Effector memory CD4-positive, alpha-beta T cell (primary cell): Measurements from ENCODE around the gene MAP3K9.

Experiments
- DNase-seq, 3 donors: peaks; one replicate each; pipeline ENCODE4 v3.0.0-alpha.2; 2020
- H3K27ac ChIP-seq: 2 replicates; pipeline ENCODE4 v1.7.0; 2013; ENCODE audit warnings: mild to moderate bottlenecking, low read length, moderate library complexity; ENCODE audit not compliant: insufficient read depth, poor library complexity, severe bottlenecking
- H3K27me3 ChIP-seq: replicated peaks from 2 replicates; pipeline ENCODE4 v1.7.0; 2013; ENCODE audit warnings: mild to moderate bottlenecking, low read length; ENCODE audit not compliant: insufficient read depth, control insufficient read depth, poor library complexity, severe bottlenecking
- H3K36me3 ChIP-seq: 2 replicates; pipeline ENCODE4 v1.7.0; 2013; ENCODE audit warnings: mild to moderate bottlenecking, low read length, moderate library complexity; ENCODE audit not compliant: control insufficient read depth, insufficient read depth
- H3K4me1 ChIP-seq: 2 replicates; pipeline ENCODE4 v1.7.0; 2013; ENCODE audit warnings: low read length, mild to moderate bottlenecking; ENCODE audit not compliant: control insufficient read depth, insufficient read depth, poor library complexity, severe bottlenecking
- H3K4me3 ChIP-seq: 2 replicates; pipeline ENCODE4 v1.7.0; 2013; ENCODE audit warnings: low read length, low read depth, mild to moderate bottlenecking; ENCODE audit not compliant: insufficient read depth, poor library complexity, severe bottlenecking
- H3K9me3 ChIP-seq: 2 replicates; pipeline ENCODE4 v1.7.0; 2013; ENCODE audit warnings: mild to moderate bottlenecking, low read length, moderate library complexity; ENCODE audit not compliant: control insufficient read depth

The MAP3K9 gene

DNA sequence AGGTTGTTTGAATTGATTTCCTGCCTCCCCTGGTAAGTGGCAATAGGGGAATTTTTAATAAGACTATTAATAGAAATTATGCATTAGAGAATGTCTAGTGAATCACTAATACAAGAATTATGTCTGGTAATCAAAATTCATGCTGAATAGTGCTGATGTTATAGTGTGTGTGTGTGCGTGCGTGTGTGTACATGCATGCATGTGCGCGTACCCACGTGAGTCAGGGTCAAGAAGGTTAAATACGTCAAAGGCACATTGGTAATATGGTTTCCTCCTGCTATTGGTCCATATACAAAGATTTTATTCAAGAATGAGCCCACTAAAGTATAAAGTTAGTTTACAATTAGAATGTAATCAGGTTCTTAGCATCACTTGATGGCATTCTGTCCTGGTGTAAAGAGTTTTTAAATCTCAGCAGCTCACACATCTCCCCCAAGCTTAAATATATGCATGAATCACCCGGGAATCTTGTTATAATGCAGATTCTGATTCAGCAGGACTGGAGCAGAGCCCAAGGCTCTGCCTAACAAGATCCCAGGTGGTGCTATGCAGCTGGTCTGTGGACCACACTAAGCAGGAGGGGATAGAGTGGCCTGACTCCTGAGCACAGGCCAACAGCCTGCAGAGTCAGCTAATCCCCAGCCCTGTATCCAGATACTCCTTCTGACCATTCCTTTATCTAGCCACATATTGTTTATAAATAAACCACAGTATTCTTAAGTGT, 123.7 kb downstream of the MAP3K9 start:
- Histone ChIP-seq H3K4me1 (no peaks in the 10 kb centered on the region), H3K27ac (no peak overlapping the region), H3K4me3 (no peak overlapping the region), H3K36me3 (no peaks in the 10 kb centered on the region), H3K27me3 (no peaks in the 10 kb centered on the region), H3K9me3 (no peaks in the 10 kb centered on the region)
- DNase-seq: no peak

DNA sequence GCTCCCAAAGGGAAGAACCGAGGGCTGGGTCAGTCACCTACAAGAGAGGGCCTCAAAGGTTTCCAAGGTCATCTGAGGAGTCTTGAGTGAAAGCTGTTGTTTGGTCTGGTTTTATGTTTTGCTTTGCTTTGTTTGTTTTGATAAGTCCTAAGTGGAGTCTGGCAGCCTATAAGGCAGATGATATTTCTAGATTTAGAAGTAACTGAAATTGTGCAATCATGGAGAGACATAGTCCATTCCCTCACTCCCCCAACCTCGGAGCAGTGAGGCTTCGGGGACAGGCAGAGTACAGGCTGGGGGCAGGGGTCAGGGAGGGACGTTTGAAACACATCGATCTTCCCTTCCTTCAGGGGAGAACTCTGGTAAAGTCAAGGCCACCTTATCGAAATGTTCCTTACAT, 125.3 kb downstream of the MAP3K9 start:
- Histone ChIP-seq H3K27ac (no peak overlapping the region), H3K27me3 (no peaks in the 10 kb centered on the region), H3K4me3 (no peak overlapping the region), H3K4me1 (no peaks in the 10 kb centered on the region), H3K36me3 (no peaks in the 10 kb centered on the region), H3K9me3 (no peaks in the 10 kb centered on the region)
- DNase-seq: no peak

DNA sequence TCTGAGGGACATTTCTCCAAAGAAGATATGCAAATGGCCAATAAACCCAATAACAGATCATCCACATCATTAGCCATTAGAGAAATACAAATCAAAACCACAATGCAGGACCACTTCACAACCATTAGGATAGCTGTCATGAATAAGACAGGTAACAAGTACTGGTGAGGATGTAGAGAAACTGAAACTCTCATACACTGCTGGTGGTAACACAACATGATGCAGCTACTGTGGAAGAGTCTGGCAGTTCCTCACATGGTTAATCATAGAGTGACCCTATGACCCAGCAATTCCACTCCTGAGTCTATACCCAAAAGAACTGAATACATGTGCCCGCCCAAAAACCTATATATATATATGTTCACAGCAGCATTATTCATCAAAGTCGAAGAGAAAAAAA, 128.6 kb downstream of the MAP3K9 start:
- Histone ChIP-seq H3K4me1 (no peaks in the 10 kb centered on the region), H3K9me3 (no peaks in the 10 kb centered on the region), H3K27me3 (no peaks in the 10 kb centered on the region), H3K36me3 (no peaks in the 10 kb centered on the region), H3K4me3 (no peak overlapping the region), H3K27ac (no peak overlapping the region)
- no peak for DNase-seq

DNA sequence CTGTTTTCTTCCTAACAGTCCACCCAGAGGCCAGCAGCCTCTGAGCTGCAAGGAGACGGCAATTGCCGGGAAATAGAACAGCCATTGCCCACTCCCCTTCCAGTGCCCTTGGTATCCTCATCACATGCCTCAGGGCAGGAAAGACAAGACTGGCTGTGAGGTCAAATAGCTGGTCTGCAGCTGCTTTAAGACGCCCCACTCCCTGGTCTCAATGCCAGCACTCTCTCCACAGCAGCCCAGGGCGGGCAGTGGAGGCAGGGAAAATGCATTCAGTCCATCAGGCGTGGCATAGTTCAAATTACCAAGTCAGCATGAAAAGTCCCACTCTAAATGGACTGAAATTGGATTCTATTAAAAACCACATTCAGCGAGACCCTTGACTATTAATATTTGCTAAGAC, 132.0 kb downstream of the MAP3K9 start:
- H3K36me3 ChIP-seq: peaks cover 18% of the 10 kb centered on the region
- no peak overlapping the region for H3K4me3 ChIP-seq
- no peak for DNase-seq
- H3K4me1 ChIP-seq: no peaks in the 10 kb centered on the region
- H3K27me3 ChIP-seq: no peaks in the 10 kb centered on the region
- no peak overlapping the region for H3K27ac ChIP-seq
- no peaks in the 10 kb centered on the region for H3K9me3 ChIP-seq
